Endothelial cell (in vitro differentiated cells): Measurements from ENCODE around the gene CHP1. TPM values are rescaled to one million over a fixed set of nuclear protein-coding genes. Genes with fewer than 3 reads are reported as not detected.

Experiments used
- DNase-seq: peaks from one replicate; pipeline ENCODE4 v3.0.0; 2021; ENCODE audit warnings: low spot score
- H3K27ac Mint-ChIP-seq: one replicate; pipeline ENCODE4 v1.8.0; 2021; ENCODE audit warnings: mixed read lengths, inconsistent platforms; ENCODE audit not compliant: unreplicated experiment
- H3K27me3 Mint-ChIP-seq: one replicate; pipeline ENCODE4 v1.8.0; 2021; ENCODE audit warnings: mild to moderate bottlenecking, moderate library complexity, mixed read lengths, inconsistent platforms; ENCODE audit not compliant: unreplicated experiment
- H3K36me3 Mint-ChIP-seq: one replicate; pipeline ENCODE4 v1.8.0; 2021; ENCODE audit warnings: mild to moderate bottlenecking, low read depth, mixed read lengths, inconsistent platforms; ENCODE audit not compliant: unreplicated experiment
- H3K4me1 Mint-ChIP-seq: one replicate; pipeline ENCODE4 v1.8.0; 2021; ENCODE audit warnings: mild to moderate bottlenecking, mixed read lengths, inconsistent platforms; ENCODE audit not compliant: unreplicated experiment
- H3K4me3 Mint-ChIP-seq: one replicate; pipeline ENCODE4 v1.8.0; 2021; ENCODE audit warnings: mild to moderate bottlenecking, mixed read lengths, inconsistent platforms; ENCODE audit not compliant: unreplicated experiment
- H3K9me3 Mint-ChIP-seq: one replicate; pipeline ENCODE4 v1.8.0; 2021; ENCODE audit warnings: mixed read lengths, inconsistent platforms; ENCODE audit not compliant: unreplicated experiment
- total RNA-seq: library from RNA; stranded (reverse); fragmentation: NEBNext Ultra II Directional; extraction: Animal tissue kit (Norgen Biotek cat#: 25700); gene quantifications from one replicate; pipeline ENCODE4 v1.2.1, GENCODE V29; 2021; ENCODE audit not compliant: unreplicated experiment
- TF ChIP-seq, protein P1 (sequence below): fragments of 200-600 bp; sonication (generic); IDR thresholded peaks from one replicate; pipeline ENCODE4 v1.5.0; 2021; ENCODE audit warnings: antibody characterized with exemption; ENCODE audit not compliant: unreplicated experiment

CHP1 gene
- total RNA-seq, 1 donor from 2014 or later, result 132 TPM

DNA sequence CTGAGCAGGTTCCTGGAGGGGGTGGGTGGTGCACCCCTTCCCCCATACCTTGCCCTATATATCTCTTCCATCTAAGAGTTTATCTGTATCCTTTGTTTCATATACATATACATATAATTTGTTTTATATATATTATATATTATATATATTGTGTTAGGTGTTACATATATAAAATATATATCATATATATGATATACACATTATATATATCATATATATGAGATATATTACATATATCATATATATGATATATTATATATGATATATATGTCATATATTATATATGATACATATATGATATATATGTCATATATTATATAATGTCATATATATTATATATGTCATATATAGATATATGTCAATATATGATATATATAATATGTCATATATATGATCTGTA lies 31.6 kb upstream of the CHP1 start:
- no peak overlapping the region for H3K27ac Mint-ChIP-seq
- H3K36me3 Mint-ChIP-seq, result no peaks in the 10 kb centered on the region
- H3K4me1 Mint-ChIP-seq, result no peaks in the 10 kb centered on the region
- no peaks in the 10 kb centered on the region for H3K9me3 Mint-ChIP-seq
- no peak overlapping the region for H3K4me3 Mint-ChIP-seq
- no peaks in the 10 kb centered on the region for H3K27me3 Mint-ChIP-seq
- TF ChIP-seq, protein P1, sequence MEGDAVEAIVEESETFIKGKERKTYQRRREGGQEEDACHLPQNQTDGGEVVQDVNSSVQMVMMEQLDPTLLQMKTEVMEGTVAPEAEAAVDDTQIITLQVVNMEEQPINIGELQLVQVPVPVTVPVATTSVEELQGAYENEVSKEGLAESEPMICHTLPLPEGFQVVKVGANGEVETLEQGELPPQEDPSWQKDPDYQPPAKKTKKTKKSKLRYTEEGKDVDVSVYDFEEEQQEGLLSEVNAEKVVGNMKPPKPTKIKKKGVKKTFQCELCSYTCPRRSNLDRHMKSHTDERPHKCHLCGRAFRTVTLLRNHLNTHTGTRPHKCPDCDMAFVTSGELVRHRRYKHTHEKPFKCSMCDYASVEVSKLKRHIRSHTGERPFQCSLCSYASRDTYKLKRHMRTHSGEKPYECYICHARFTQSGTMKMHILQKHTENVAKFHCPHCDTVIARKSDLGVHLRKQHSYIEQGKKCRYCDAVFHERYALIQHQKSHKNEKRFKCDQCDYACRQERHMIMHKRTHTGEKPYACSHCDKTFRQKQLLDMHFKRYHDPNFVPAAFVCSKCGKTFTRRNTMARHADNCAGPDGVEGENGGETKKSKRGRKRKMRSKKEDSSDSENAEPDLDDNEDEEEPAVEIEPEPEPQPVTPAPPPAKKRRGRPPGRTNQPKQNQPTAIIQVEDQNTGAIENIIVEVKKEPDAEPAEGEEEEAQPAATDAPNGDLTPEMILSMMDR, result no peak
- DNase-seq, result no peak

DNA sequence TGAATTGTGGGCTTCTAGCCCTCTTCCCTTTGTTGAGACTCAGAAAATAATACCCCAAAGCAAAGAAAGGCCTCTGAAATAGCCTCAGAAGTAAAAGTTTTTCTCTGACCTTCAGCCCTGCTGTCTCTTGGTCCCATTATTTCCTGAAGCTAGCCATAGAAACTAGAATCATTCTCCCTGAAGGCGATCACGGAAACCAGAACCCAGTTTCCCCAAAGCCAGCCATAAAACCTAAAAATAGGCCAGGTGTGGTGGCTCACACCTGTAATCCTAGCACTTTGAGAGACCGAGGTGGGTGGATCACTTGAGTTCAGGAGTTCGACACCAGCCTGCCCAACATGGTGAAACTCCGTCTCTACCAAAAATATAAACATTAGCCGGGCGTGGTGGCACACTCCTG lies 27.7 kb upstream of the CHP1 start:
- no peaks in the 10 kb centered on the region for H3K4me1 Mint-ChIP-seq

DNA sequence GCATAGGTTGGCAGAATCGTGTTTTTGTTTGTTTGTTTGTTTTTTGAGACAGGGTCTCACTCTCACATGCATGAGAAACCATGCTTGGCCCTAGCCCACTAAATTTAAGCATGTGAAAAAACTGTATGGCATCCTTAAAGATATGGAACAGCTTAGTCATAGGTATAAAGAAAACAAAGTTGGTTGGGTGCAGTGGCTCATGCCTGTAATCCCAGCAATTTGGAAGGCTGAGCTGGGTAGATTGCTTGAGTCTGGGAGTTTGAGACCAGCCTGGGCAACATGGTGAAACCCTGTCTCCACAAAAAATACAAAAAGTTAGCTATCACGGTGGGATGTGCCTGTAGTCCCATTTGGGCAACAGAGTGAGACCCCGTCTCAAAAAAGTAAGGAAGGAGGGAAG lies 25.8 kb upstream of the CHP1 start:
- Mint-ChIP-seq H3K4me3 (no peak overlapping the region), H3K27ac (no peak overlapping the region)

More for the DNA sequence above, 27.7 kb upstream of the CHP1 start:
- Mint-ChIP-seq H3K27ac (no peak overlapping the region), H3K9me3 (no peaks in the 10 kb centered on the region), H3K4me3 (no peak overlapping the region), H3K27me3 (no peaks in the 10 kb centered on the region), H3K36me3 (no peaks in the 10 kb centered on the region)
- TF ChIP-seq, protein P1, result no peak
- no peak for DNase-seq

DNA sequence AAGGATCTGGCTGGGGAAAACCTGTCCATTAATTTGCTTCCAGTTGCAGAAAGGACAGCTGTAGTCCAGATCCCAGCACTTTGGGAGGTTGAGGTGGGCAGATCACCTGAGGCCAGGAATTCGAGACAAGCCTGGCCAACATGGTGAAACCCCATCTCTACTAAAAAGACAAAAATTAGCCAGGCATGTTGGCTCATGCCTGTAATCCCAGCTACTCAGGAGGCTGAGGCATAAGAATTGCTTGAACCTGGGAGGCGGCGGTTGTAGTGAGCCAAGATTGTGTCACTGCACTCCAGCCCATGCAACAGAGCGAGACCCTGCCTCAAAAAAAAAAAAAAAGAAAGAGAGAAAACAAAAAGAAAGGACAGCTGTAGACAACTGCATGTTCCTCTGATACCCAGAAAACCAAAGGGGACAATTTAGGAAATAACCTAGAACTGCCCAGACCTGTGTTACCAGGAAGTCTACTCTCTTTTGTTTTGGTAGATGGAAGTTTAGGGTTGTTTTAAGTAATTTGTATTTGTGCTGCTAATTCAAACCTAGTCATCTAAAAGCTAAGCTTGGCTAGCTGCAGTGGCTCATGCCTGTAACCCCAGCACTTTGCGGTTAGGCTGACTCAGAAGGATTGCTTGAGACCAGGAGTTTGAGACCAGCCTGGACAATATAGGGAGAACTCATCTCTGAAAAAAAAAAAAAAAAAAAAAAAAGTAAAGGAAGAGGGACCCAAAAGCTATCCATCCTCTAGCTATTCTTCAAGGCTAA lies 23.2 kb upstream of the CHP1 start:
- TF ChIP-seq, protein P1, result no peak
- no peak for DNase-seq
- H3K4me1 Mint-ChIP-seq, result no peaks in the 10 kb centered on the region
- H3K4me3 Mint-ChIP-seq, result no peak overlapping the region
- no peaks in the 10 kb centered on the region for H3K27me3 Mint-ChIP-seq
- no peaks in the 10 kb centered on the region for H3K36me3 Mint-ChIP-seq
- no peak overlapping the region for H3K27ac Mint-ChIP-seq
- no peaks in the 10 kb centered on the region for H3K9me3 Mint-ChIP-seq

More for the DNA sequence above, 25.8 kb upstream of the CHP1 start:
- Mint-ChIP-seq H3K27me3 (no peaks in the 10 kb centered on the region), H3K4me1 (no peaks in the 10 kb centered on the region), H3K36me3 (no peaks in the 10 kb centered on the region), H3K9me3 (no peaks in the 10 kb centered on the region)
- DNase-seq, result no peak
- TF ChIP-seq, protein P1, result no peak

DNA sequence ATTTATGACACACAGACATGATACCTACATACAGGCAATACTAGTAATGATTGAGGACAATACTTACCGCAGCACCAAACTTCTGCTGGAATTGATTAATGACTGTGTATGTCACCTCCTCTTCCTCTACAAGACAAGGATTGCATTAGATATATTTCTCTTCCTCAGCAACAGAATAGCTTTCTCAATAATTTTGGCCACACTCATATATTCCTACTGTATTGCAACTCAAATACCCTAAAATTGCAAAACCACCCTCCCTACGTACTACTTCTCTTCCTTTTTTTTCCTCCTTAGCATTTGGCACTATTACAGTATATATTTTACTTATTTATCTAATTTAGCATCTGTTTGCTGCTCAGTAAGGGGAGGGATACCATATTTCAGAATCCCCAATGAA lies 15.4 kb upstream of the CHP1 start:
- Mint-ChIP-seq H3K4me3 (no peak overlapping the region), H3K9me3 (no peaks in the 10 kb centered on the region), H3K36me3 (no peaks in the 10 kb centered on the region), H3K27ac (no peak overlapping the region), H3K27me3 (peaks cover 5% of the 10 kb centered on the region), H3K4me1 (peaks cover 11% of the 10 kb centered on the region)
- TF ChIP-seq, protein P1, result no peak
- no peak for DNase-seq
